IPS-18c (cell line): Measurements from ENCODE around the gene ADORA2A.

ENCODE experiments used
- H3K4me3 ChIP-seq: 2 replicates; pipeline ENCODE4 v1.7.0; 2013; ENCODE audit warnings: low read depth, mild to moderate bottlenecking, low read length, moderate library complexity; ENCODE audit not compliant: insufficient read depth
- H3K9me3 ChIP-seq: one replicate; pipeline ENCODE4 v1.6.1; 2013; ENCODE audit warnings: mild to moderate bottlenecking, low read length, moderate library complexity; ENCODE audit not compliant: control insufficient read depth, insufficient read depth

The ADORA2A gene

DNA sequence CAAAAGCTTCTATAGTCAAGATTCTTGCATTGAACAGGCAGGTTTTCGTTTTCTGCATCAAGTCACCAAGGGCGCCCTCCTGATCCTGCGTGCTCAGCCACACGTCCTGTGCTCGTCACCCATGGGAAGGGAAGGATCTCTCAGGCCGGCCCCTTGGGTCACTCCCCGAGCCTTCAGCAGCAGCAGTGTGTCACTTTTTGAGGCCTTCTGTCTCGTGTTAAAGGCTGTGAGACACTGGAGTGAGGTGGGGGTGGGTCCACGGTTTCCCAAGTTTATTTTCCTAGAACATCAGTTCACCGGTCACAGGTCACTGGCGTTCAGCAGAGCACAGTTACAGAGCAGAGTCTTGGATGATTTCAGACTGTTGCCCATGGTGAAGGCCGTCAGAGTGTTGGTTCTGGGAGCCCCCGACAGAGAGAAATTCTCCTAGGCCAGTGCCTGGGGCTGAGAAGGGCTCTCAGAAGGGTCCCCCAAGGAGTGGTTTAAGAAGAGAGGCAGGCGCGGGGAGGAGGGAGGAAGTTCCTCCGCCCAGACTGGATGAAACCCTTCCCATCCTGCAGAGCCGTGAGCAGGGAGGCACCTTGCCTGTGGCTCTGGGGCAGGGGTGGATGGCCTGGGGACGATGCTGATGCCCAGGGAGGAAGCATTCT, 13.5 kb upstream of the ADORA2A start:
- H3K4me3 ChIP-seq: no peak overlapping the region
- H3K9me3 ChIP-seq: no peaks in the 10 kb centered on the region

DNA sequence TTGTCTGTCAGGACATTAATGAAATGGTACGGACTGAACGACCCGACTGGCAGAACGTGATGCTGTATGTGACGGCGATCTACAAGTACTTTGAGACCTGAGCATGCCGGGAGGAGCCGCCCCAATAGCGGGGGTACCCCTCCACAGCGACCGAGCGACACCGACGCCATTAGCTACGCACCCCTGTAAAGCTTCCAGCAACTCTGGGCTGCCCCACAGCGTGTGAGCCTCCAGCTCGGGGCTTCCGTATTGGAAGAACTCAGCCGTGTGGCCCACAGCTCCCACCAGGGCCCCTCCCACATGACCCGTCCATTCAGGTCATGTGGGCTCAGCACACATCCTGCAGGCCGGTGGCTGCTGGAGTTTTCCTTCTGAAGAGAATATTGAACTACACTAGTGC, 12.9 kb upstream of the ADORA2A start:
- no peak overlapping the region for H3K4me3 ChIP-seq
- no peaks in the 10 kb centered on the region for H3K9me3 ChIP-seq

DNA sequence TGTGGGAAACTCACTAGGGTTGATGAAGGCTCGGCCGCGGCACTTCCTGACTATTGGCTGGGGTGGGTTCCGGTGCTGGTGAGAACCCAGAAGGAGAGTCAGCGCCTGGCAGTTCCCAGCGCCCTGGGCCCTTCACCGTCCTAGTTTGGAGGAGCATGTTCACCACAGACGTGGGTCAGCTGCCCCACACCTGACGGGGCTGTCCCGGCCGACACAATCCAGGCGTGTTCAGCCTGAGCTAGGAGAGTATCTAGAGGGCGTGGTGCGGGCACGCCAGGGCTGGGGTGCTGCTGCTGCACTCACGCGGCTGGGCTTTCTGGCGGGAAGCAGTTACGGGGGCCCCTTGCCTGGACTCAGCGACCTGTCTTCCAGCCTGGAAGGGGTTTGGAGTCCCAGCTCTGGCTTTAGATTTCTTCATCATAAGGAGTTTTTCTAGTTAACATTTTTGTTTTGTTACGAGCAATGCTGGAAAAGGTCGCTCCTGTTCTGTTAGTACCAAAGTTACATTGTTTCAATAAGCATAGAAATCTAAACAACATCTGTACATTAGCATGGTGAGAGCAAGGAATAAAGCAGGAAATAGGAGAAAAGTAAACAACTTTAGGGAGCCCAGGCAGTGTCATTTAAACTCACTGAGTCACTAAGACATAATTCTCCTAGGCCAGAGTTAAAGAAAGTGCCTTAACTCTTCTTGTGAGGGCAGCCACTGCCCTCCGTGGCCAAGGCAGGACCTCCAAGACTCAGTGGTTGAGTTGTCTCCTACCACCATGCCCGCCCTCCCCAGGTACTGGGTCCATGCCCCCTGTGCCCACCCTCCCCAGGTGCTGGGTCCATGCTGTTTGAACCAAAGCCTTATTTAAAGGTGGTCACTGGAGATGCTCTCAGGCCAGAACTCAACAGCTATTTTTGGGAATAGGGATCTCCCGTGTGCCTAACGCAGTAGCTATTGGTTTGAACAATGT, 12.1 kb upstream of the ADORA2A start:
- H3K4me3 ChIP-seq: no peak overlapping the region
- no peaks in the 10 kb centered on the region for H3K9me3 ChIP-seq

DNA sequence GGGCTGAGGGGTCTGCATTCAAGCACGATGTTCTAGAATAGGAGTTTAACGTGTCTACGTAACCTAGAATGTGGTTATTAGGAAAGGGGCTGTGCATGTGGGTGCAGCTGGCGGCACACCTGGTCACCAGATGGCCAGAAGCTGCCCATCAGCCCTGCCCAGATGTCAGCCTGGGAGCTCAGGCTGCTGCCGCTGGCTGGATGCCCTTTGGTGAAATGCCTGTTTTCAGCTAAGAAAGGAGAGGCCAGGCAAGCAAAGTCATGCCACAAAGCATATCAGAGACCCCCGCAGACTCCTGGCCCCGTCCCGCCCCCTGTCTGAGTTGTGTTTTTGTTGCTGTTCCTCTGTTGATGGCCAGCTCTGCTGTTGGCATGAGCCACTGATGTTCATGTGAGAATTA, 11.3 kb upstream of the ADORA2A start:
- no peak overlapping the region for H3K4me3 ChIP-seq
- H3K9me3 ChIP-seq: no peaks in the 10 kb centered on the region

DNA sequence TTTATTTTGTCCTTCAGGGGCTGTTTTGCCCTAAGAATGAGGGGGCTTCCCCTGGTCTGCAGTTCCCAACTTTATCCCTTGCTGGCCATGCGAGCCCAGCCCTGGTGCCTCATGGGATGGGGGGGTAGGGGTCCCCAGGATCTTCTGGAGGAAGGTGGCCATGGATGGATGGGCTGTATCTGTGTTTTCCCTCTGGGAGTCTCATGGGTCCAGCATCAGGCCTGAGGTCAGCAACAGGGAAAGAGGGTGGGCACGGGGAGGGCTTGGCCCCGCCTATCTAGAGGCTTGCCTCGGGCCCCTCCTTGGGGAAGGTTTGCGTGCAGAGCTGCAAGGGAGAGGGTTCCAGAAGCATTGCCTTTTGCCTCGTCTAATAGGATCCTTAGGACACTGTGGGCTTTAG, 10.8 kb upstream of the ADORA2A start:
- Histone ChIP-seq H3K4me3 (no peak overlapping the region), H3K9me3 (no peaks in the 10 kb centered on the region)

DNA sequence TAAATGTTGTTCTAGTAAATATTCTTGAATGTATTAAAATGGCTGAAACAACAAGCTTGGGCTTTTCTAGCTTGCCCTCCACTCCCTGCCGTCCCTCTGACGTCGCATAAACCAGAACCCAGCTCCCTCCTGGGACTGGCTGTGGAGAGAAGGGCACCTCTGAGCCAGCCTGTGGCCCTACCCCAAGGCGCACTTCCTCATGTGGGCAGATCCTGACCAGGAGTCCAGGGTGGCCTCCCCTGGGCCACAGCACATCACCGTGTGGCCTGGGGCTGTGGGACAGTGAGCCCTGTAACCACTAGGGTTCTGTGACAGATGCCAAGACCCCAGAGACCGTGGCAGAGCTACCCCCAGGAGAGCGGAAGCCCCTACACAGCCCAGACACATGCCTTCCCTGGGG, 10.2 kb upstream of the ADORA2A start:
- Histone ChIP-seq H3K9me3 (no peaks in the 10 kb centered on the region), H3K4me3 (no peak overlapping the region)

DNA sequence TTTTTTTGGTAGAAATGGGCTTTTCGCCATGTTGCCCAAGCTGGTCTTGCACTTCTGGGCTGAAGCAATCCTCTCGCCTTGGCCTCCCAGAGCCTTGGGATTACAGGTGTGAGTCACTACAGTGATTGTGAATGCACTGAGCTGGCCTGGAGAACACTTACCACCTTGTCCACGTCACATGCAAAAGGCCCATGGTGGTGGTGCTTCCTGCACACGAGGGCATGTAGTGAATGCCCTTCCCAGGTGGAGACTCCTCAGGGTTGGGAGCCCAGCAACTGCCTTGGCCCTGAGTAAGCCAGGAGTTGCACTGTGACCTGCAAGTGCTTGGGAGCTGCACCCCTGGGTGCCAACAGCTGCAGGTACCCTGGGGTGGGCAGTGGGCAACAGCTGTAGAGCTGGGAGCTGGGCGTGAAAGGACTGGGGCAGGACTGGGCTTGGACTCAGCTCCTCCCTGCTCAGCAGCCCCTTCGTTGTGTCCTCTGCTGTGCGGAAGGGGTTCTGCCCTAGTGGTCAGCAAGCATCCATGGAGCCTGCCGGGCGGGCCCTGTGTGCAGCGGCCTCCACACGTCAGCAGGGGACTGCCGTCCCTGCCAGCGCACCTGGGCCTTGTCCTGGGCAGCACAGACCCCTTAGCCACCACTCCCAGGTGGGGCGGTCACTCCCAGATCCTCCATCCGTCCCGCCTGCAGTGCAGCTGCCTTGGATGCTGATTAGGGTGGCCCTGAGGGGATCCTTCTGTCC, 9.3 kb upstream of the ADORA2A start:
- no peaks in the 10 kb centered on the region for H3K9me3 ChIP-seq

DNA sequence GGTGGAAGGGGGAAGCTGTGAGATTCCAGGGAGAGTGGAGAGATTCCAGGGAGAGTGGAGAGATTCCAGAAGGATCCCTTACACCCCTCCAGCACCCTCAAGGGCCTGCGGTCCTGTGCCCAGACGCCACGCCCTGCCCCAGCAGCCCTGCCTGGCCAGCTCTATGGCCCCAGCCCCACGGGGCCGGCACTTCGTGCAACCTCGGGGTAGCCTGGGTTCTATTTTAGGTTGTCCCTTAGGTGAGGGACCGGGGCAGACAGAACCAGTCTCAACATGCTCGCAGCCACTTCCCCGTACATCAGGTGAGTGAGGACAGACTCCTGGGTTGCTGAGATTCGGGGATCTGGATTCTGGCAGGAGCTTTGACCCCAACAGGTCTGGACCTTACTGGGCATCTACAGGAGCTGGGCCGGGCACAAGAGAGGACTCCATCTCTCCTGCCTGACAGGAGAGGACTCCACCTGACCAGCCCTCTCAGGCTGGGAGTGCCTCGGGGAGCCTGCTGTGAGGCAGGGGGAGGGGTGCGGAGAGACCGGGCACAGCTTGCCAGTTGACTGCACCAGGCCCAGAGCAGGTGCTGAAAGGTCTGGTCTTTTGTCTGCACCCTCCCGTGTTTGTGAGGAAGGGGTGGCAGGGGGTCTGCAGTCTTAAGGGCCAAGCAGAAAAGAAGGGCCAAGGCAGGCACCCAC, 8.5 kb upstream of the ADORA2A start:
- H3K9me3 ChIP-seq: no peaks in the 10 kb centered on the region
- H3K4me3 ChIP-seq: no peak overlapping the region

More for the DNA sequence above, 9.3 kb upstream of the ADORA2A start:
- no peak overlapping the region for H3K4me3 ChIP-seq

DNA sequence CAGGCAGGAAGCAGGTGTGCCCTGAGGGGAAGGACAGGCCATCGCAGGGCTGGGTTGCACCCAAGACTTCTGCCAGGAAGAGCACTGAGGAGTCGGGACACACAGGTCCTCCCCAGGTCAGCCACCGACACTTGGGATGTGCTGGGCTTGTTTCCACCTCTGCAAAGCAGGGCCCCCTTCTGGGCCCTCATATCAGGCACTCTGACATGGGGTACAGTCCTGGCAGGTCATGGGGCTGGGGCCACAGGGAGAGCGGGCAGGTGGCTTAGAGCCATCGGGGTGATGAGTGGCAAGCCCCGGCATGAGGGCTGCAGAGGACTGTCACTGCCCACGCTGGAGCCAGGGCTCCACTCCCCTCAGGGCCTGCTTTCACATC, 7.9 kb upstream of the ADORA2A start:
- Histone ChIP-seq H3K9me3 (no peaks in the 10 kb centered on the region), H3K4me3 (no peak overlapping the region)

DNA sequence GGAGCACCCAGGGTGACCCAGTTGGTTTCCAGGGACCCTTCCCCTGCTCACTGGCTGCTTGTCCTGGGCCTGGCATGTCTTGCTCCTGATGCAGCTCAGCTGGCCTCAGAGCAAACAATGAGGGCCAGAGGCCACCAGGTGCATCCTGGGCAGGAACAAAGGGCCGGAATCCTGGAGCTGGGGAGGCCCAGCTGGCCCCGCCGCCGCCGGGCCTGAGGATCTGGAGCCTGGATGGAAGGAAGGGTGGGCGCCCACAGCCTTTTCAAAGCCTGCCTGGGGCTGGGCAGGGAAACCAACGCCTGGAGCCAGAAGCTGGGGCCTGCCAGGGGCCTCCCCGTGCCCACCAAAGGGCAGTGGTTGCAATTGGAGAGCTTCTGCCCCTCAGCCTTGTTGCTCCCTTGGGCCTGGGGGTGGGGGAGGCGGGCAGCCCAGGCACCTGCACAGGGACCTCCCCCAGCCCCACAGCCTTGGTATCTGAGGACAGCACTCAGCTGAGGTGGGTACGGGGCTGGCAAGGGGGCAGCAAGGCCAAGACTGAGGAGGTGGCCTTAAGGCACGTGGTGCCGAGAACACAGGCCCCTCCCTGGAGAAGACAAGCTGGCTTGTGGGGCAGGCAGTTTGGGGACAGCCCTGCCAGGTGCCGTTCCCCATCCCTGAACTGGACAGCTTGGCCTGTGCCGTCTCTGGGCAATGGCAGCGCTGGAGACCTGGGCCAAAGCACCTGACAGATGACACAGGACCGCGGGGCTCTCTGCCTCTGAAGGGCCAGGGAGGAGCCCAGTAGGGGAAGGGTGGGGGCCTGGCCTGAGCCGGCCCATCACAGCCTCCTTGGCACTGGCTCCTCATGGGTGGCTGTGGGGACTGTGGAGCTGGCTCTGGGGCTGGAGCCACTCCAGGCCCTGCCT, 7.1 kb upstream of the ADORA2A start:
- Histone ChIP-seq H3K4me3 (no peak overlapping the region), H3K9me3 (no peaks in the 10 kb centered on the region)

DNA sequence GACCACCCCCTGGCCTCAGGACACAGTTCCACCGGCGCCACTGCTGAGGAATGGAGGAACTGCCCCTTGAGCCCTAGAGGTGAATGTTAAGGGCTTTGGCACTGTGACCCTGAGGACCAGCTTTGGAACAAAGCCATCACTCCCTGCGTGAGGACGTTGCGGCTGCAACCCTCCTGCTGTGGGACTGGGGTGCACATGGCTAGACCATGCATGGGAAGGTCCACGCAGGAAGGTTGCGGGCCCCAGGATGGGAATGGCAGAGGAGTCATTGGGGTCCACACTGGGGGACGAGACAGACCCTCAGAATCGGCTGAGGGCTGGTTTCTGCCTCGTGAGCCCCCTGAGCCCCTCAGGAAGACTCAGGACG, 6.4 kb upstream of the ADORA2A start:
- Histone ChIP-seq H3K4me3 (no peak overlapping the region), H3K9me3 (no peaks in the 10 kb centered on the region)

DNA sequence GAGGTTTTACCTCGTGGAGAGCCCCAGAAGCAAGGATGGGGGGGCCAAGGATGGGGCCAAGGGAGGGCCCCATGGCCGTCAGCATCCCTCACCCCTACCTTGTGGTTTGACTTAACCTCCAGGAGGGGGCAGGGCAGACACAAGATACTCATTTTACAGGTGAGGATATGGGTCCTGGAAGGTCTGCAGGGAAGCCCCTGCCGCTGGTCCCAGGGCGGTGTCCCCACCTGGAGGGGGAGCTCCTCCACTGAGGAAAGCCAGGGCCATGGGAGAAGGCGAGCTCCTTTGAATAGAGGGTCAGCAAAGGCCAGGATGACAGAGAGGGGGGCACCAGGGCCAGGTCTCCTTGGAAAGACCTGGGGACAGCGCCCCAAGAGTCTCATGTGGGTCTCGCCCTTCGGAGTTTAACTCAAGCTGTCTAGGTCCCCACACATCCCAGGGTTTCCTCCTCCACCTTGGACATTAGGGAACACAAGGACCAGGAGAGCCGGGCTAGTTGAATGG, 5.9 kb upstream of the ADORA2A start:
- Histone ChIP-seq H3K4me3 (no peak overlapping the region), H3K9me3 (no peaks in the 10 kb centered on the region)

DNA sequence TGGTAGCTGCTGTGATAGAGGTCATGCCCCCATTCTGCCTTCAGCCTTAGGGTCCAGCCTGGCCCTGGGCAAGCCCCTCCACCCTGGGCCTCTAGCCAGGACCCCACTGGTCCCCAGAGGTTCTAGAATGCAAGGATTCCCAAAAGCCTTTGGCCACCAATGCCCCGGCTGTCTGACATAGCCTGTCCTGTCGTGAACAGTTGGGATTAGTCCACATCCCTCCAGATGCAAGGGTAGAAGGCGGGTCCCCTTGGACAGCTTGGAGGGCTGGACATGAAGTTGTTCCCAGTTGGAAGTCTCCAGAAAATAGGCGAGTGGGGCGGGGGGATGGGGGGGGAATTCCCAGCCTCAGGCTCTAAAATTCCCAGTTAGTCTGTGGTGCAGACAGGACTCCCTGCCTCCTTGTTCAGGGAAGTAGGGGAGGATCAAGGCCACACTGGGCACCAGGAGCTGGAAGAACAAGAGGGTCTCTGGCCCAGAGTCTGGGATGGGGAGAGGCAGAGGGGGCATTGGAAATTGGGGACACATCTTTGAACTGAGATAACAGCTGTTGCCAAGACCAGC, 5.2 kb upstream of the ADORA2A start:
- Histone ChIP-seq H3K4me3 (no peak overlapping the region), H3K9me3 (no peaks in the 10 kb centered on the region)

DNA sequence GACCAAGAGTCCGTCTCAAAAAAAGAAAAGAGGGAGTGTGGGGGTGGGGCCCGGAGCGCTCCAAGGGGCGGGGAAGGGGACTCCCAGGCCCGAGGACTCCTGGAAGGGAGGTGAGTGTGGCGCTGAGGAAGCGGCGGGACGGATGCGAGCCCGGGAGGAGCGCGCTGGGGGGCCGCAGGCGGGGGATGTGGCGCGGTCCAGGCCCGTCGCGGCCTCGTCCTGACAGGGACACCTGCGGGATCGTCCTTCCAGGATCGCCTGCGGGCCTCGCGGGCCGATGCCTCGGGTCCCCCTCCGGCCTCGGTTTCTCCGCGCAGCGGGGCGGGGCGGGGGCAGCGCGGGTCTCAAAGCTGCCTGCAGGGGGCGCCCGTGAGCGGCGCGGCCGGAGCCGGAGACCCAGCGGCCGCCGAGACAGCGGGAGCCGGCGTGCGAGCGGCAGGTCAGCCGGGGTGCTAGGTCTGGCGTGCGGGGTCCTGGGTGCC, 3.8 kb upstream of the ADORA2A start:
- H3K4me3 ChIP-seq: peak overlapping the region; percentile 46
- H3K9me3 ChIP-seq: no peaks in the 10 kb centered on the region

DNA sequence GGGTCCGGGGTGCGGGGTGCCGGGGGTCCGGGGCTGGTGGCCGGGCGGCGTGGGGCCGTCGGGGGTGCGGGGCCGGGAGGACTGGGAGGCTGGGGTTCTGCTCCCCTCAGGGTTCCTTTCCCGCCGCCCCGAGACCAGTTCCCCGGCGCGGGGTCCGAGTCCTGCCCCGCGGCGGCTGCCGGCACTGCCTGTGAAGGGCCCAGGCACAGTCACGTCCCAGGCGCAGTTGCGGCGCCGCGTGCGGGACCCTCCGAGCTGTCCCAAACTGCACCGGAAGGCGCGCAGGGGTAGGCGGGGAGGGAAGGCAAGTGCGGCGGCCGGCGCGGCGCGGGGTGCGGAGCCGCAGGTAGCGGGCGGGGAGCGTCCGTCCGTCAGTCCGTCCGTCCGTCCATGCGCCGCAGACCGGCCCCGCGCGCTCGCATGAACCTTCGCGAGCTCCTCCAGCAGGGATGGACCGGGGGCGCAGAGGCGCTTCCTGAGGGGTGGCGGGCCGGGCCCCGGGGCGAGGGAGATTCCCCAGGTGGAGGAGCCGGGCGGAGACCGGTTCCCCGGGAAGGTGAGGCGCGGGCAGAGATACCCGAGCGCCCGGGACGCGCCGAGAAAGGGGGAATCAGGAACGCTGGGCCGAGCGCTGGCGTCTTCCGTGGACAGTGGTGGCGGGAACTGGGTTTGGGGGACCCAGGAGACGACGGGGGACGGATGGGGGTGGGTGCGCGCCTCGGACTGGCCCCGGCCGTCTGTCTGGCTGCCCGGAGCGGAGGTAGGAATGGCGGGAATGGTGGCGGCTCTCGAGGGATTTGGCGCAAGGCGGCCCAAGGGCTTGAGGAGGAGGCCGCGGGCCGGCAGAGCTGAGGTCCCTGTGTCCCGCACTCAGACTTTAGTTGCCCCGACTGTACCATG, 3.1 kb upstream of the ADORA2A start:
- Histone ChIP-seq H3K4me3 (peak overlapping the region; percentile 46), H3K9me3 (no peaks in the 10 kb centered on the region)
